Measurements from ENCODE around the gene KCTD19.

Gene KCTD19

GRCh38 chr16:67284699-67285646, 41.6 kb downstream of the KCTD19 start:
- no peaks in the 10 kb centered on the region for H3K27me3 ChIP-seq (ENCODE audit: control insufficient read depth in 1 of 2, insufficient read depth in 2 of 2, low read length in 2 of 2)
- no peak overlapping the region for H3K4me3 ChIP-seq (ENCODE audit: low read depth in 1 of 2, low read length in 2 of 2)
- H3K4me1 ChIP-seq (ENCODE audit: control insufficient read depth in 1 of 2, insufficient read depth in 2 of 2, low read length in 2 of 2) = no peaks in the 10 kb centered on the region
- H3K9ac ChIP-seq (ENCODE audit: low read depth in 1 of 2, low read length in 2 of 2) = no peak overlapping the region
- no peak overlapping the region for H3K27ac ChIP-seq (ENCODE audit: low read depth, low read length)
- no peaks in the 10 kb centered on the region for H3K9me3 ChIP-seq (ENCODE audit: control insufficient read depth in 1 of 2, low read length in 2 of 2)
- no peaks in the 10 kb centered on the region for H3K36me3 ChIP-seq (ENCODE audit: control insufficient read depth in 1 of 2, insufficient read depth in 2 of 2, low read length in 2 of 2)

GRCh38 chr16:67283826-67284555, 42.5 kb downstream of the KCTD19 start:
- H3K27me3 ChIP-seq (ENCODE audit: control insufficient read depth in 1 of 2, insufficient read depth in 2 of 2, low read length in 2 of 2) = no peaks in the 10 kb centered on the region
- H3K27ac ChIP-seq (ENCODE audit: low read depth, low read length) = no peak overlapping the region
- H3K4me3 ChIP-seq (ENCODE audit: low read depth in 1 of 2, low read length in 2 of 2) = no peak overlapping the region
- H3K4me1 ChIP-seq (ENCODE audit: control insufficient read depth in 1 of 2, insufficient read depth in 2 of 2, low read length in 2 of 2) = no peaks in the 10 kb centered on the region
- H3K9me3 ChIP-seq (ENCODE audit: control insufficient read depth in 1 of 2, low read length in 2 of 2) = no peaks in the 10 kb centered on the region
- no peak overlapping the region for H3K9ac ChIP-seq (ENCODE audit: low read depth in 1 of 2, low read length in 2 of 2)
- no peaks in the 10 kb centered on the region for H3K36me3 ChIP-seq (ENCODE audit: control insufficient read depth in 1 of 2, insufficient read depth in 2 of 2, low read length in 2 of 2)

GRCh38 chr16:67283039-67283825, 43.3 kb downstream of the KCTD19 start:
- no peaks in the 10 kb centered on the region for H3K27me3 ChIP-seq (ENCODE audit: control insufficient read depth in 1 of 2, insufficient read depth in 2 of 2, low read length in 2 of 2)
- H3K36me3 ChIP-seq (ENCODE audit: control insufficient read depth in 1 of 2, insufficient read depth in 2 of 2, low read length in 2 of 2) = no peaks in the 10 kb centered on the region
- no peak overlapping the region for H3K9ac ChIP-seq (ENCODE audit: low read depth in 1 of 2, low read length in 2 of 2)
- peaks cover 6% of the 10 kb centered on the region in 2 donors for H3K4me1 ChIP-seq (ENCODE audit: control insufficient read depth in 1 of 2, insufficient read depth in 2 of 2, low read length in 2 of 2)
- no peak overlapping the region for H3K4me3 ChIP-seq (ENCODE audit: low read depth in 1 of 2, low read length in 2 of 2)
- H3K9me3 ChIP-seq (ENCODE audit: control insufficient read depth in 1 of 2, low read length in 2 of 2) = no peaks in the 10 kb centered on the region
- H3K27ac ChIP-seq (ENCODE audit: low read depth, low read length) = no peak overlapping the region

- Histone ChIP-seq H3K9me3 (ENCODE audit: control insufficient read depth in 1 of 2, low read length in 2 of 2) (no peaks in the 10 kb centered on the region), H3K36me3 (ENCODE audit: control insufficient read depth in 1 of 2, insufficient read depth in 2 of 2, low read length in 2 of 2) (no peaks in the 10 kb centered on the region), H3K4me3 (ENCODE audit: low read depth in 1 of 2, low read length in 2 of 2) (no peak overlapping the region), H3K9ac (ENCODE audit: low read depth in 1 of 2, low read length in 2 of 2) (no peak overlapping the region), H3K4me1 (ENCODE audit: control insufficient read depth in 1 of 2, insufficient read depth in 2 of 2, low read length in 2 of 2) (peaks cover 11 to 13% of the 10 kb centered on the region in 2 donors), H3K27me3 (ENCODE audit: control insufficient read depth in 1 of 2, insufficient read depth in 2 of 2, low read length in 2 of 2) (no peaks in the 10 kb centered on the region), H3K27ac (ENCODE audit: low read depth, low read length) (no peak overlapping the region)
These were observed 44.1 kb downstream of the KCTD19 start for GRCh38 chr16:67282447-67282805.

- Histone ChIP-seq H3K4me1 (ENCODE audit: control insufficient read depth in 1 of 2, insufficient read depth in 2 of 2, low read length in 2 of 2) (peaks cover 11 to 15% of the 10 kb centered on the region in 2 donors), H3K27ac (ENCODE audit: low read depth, low read length) (no peak overlapping the region), H3K36me3 (ENCODE audit: control insufficient read depth in 1 of 2, insufficient read depth in 2 of 2, low read length in 2 of 2) (no peaks in the 10 kb centered on the region), H3K9ac (ENCODE audit: low read depth in 1 of 2, low read length in 2 of 2) (no peak overlapping the region), H3K4me3 (ENCODE audit: low read depth in 1 of 2, low read length in 2 of 2) (no peak overlapping the region), H3K27me3 (ENCODE audit: control insufficient read depth in 1 of 2, insufficient read depth in 2 of 2, low read length in 2 of 2) (no peaks in the 10 kb centered on the region), H3K9me3 (ENCODE audit: control insufficient read depth in 1 of 2, low read length in 2 of 2) (no peaks in the 10 kb centered on the region)
These were observed 44.8 kb downstream of the KCTD19 start for GRCh38 chr16:67281536-67282446.

GRCh38 chr16:67280090-67281015, 46.2 kb downstream of the KCTD19 start:
- Histone ChIP-seq H3K27me3 (ENCODE audit: control insufficient read depth in 1 of 2, insufficient read depth in 2 of 2, low read length in 2 of 2) (no peaks in the 10 kb centered on the region), H3K4me3 (ENCODE audit: low read depth in 1 of 2, low read length in 2 of 2) (no peak overlapping the region), H3K36me3 (ENCODE audit: control insufficient read depth in 1 of 2, insufficient read depth in 2 of 2, low read length in 2 of 2) (peaks cover 0 to 6% of the 10 kb centered on the region in 2 donors), H3K9ac (ENCODE audit: low read depth in 1 of 2, low read length in 2 of 2) (no peak overlapping the region), H3K27ac (ENCODE audit: low read depth, low read length) (no peak overlapping the region), H3K4me1 (ENCODE audit: control insufficient read depth in 1 of 2, insufficient read depth in 2 of 2, low read length in 2 of 2) (peaks cover 11 to 15% of the 10 kb centered on the region in 2 donors), H3K9me3 (ENCODE audit: control insufficient read depth in 1 of 2, low read length in 2 of 2) (no peaks in the 10 kb centered on the region)

GRCh38 chr16:67279296-67280089, 47.0 kb downstream of the KCTD19 start, which contains the start of gene PLEKHG4:
Gene PLEKHG4, plus strand, starts transcription at chr16:67279532. Its CDS starts 513 bp downstream, at chr16:67280045.
- Histone ChIP-seq H3K4me3 (ENCODE audit: low read depth in 1 of 2, low read length in 2 of 2) (peak within 1 kb of the TSS; percentile 82 to 84), H3K9me3 (ENCODE audit: control insufficient read depth in 1 of 2, low read length in 2 of 2) (no peaks in the 10 kb centered on the region), H3K36me3 (ENCODE audit: control insufficient read depth in 1 of 2, insufficient read depth in 2 of 2, low read length in 2 of 2) (peaks cover 0 to 7% of the 10 kb centered on the region in 2 donors), H3K9ac (ENCODE audit: low read depth in 1 of 2, low read length in 2 of 2) (peak within 1 kb of the TSS; percentile 68 to 70), H3K4me1 (ENCODE audit: control insufficient read depth in 1 of 2, insufficient read depth in 2 of 2, low read length in 2 of 2) (peaks cover 11 to 15% of the 10 kb centered on the region in 2 donors), H3K27ac (ENCODE audit: low read depth, low read length) (no peak within 1 kb of the TSS), H3K27me3 (ENCODE audit: control insufficient read depth in 1 of 2, insufficient read depth in 2 of 2, low read length in 2 of 2) (no peaks in the 10 kb centered on the region)

- H3K9me3 ChIP-seq (ENCODE audit: control insufficient read depth in 1 of 2, low read length in 2 of 2) = no peaks in the 10 kb centered on the region
- H3K4me3 ChIP-seq (ENCODE audit: low read depth in 1 of 2, low read length in 2 of 2) = peak overlapping the region; percentile 82 to 84
- H3K27ac ChIP-seq (ENCODE audit: low read depth, low read length) = no peak overlapping the region
- H3K9ac ChIP-seq (ENCODE audit: low read depth in 1 of 2, low read length in 2 of 2) = peak overlapping the region; percentile 68 to 70
- H3K4me1 ChIP-seq (ENCODE audit: control insufficient read depth in 1 of 2, insufficient read depth in 2 of 2, low read length in 2 of 2) = peaks cover 11 to 15% of the 10 kb centered on the region in 2 donors
- H3K36me3 ChIP-seq (ENCODE audit: control insufficient read depth in 1 of 2, insufficient read depth in 2 of 2, low read length in 2 of 2) = peaks cover 0 to 7% of the 10 kb centered on the region in 2 donors
- no peaks in the 10 kb centered on the region for H3K27me3 ChIP-seq (ENCODE audit: control insufficient read depth in 1 of 2, insufficient read depth in 2 of 2, low read length in 2 of 2)
These were observed 47.7 kb downstream of the KCTD19 start for GRCh38 chr16:67278773-67279295.
